ENCODE data around the gene DGKB. TPM values are rescaled to one million over a fixed set of nuclear protein-coding genes. Genes with fewer than 3 reads are reported as not detected.

Gene DGKB
- total and polyA plus RNA-seq, 8 donors, result 0.16 to 1.3 (median 0.40) TPM

DNA sequence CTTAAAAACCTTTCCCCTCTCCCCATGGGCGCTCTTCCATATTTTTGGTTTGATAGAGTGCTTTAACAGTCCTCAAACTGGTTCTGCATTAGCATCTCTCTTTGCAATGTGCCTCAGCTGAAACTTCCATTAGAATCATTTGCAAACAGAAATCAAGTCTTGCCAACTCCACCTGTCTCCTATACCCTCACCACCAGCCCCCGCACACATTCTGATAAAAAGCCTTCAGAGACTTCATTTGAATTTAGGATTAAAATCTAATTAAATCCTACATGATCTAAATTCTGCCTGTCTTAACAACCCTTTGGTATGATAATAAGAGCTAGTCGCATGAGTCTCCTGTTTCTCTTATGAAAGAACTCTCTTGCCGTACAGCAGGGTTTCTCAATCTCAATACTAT is 528.2 kb downstream of the DGKB start:
- 92 to 96% methylated on average over 4 of the region's 4 CpGs for WGBS, 2 donors
- intact Hi-C loops (cut with DNase I), result no loop called here
- TF ChIP-seq, protein P1, sequence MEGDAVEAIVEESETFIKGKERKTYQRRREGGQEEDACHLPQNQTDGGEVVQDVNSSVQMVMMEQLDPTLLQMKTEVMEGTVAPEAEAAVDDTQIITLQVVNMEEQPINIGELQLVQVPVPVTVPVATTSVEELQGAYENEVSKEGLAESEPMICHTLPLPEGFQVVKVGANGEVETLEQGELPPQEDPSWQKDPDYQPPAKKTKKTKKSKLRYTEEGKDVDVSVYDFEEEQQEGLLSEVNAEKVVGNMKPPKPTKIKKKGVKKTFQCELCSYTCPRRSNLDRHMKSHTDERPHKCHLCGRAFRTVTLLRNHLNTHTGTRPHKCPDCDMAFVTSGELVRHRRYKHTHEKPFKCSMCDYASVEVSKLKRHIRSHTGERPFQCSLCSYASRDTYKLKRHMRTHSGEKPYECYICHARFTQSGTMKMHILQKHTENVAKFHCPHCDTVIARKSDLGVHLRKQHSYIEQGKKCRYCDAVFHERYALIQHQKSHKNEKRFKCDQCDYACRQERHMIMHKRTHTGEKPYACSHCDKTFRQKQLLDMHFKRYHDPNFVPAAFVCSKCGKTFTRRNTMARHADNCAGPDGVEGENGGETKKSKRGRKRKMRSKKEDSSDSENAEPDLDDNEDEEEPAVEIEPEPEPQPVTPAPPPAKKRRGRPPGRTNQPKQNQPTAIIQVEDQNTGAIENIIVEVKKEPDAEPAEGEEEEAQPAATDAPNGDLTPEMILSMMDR (IDR thresholded peaks at IDR 0.05), result no peak
- DNase-seq, result no peak
- Histone ChIP-seq H3K27ac (no peak overlapping the region), H3K9me3 (no peaks in the 10 kb centered on the region), H3K36me3 (no peaks in the 10 kb centered on the region), H3K4me3 (no peak overlapping the region), H3K27me3 (no peaks in the 10 kb centered on the region), H3K4me1 (no peaks in the 10 kb centered on the region)
- no peak for FAIRE-seq
- no peak for ATAC-seq

DNA sequence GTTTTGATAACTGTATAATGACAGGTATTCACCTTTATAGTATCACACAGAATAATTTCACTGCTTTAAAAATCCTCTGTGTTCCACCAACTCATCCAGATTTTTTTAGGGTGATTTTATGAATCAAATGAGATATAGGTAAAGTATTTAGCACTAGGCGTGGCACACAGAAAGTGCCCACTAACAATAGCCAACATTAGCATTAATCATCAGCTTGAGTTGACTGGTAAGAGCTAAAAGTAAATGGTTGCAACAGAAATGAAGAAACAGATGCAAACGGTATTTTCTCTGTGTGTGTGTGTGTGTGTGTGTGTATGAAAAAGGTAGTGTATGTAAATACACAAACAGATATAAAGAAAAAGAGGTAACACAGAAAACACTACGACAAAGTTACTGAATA is 534.3 kb downstream of the DGKB start:
- TF ChIP-seq, protein P1 (IDR thresholded peaks at IDR 0.05), result no peak
- H3K36me3 ChIP-seq, result no peaks in the 10 kb centered on the region
- intact Hi-C loops (cut with DNase I), result no loop called here
- ATAC-seq (no peak), FAIRE-seq (no peak), DNase-seq (no peak)
- no peaks in the 10 kb centered on the region for H3K9me3 ChIP-seq
- no peaks in the 10 kb centered on the region for H3K4me1 ChIP-seq
- 64 to 73% methylated on average over 2 to 3 of the region's 3 CpGs for WGBS, 2 donors
- no peak overlapping the region for H3K4me3 ChIP-seq
- H3K27me3 ChIP-seq, result no peaks in the 10 kb centered on the region
- no peak overlapping the region for H3K27ac ChIP-seq

DNA sequence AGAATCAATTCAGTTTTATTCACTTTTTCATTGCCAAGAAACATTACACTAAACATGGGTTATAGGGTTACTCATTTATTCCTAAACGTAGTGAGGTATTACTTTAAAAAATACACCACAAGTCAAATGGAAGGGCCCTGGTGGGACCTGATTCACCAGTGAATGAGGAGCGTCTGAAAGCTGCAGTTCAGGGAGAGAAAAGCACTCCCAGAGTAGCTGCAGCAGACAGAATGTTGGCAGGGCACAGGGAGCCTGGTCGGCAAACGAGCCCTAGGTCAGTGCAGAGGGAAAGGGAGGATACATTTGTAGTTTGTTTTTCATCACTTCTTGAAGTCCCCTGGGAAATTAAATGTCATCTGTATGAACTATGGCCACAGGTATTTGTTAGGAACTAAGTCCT is 551.4 kb downstream of the DGKB start:
- intact Hi-C loops (cut with DNase I), result no loop called here
- no peak for ATAC-seq
- no peaks in the 10 kb centered on the region for H3K9me3 ChIP-seq
- H3K36me3 ChIP-seq, result no peaks in the 10 kb centered on the region
- no peak overlapping the region for H3K27ac ChIP-seq
- H3K27me3 ChIP-seq, result no peaks in the 10 kb centered on the region
- no peak for DNase-seq
- no peak overlapping the region for H3K4me3 ChIP-seq
- no peak for FAIRE-seq
- H3K4me1 ChIP-seq, result no peaks in the 10 kb centered on the region
- TF ChIP-seq, protein P1 (IDR thresholded peaks at IDR 0.05), result no peak
- WGBS, 2 donors, result 26 to 35% methylated on average over 4 of the region's 4 CpGs

DNA sequence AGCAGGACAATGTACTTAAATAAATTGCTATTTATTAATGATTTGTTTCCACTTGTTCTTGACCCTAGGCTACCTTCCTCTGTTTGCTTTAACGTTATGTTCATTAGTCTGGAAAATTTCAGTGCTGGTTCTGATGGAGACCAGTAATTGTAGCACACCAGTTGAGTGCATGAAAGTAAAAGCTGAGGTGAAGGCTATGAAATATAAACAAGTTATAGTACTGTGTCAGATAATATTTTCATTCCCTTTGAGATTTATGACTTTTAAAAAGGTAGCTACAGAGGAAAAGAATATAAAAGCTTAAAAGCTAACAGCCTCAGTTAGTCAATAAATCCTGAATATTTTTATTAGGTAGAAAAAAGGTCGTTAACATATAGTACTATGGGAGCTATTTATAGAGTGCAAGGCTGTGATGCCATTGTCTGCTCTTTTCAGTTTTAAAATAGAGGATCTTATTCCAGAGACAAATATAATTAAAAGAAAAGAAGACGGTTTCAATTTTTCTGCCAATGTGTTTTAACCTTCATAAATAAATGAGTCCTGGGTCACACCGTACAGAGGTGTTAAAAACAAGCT is 561.3 kb downstream of the DGKB start:
- intact Hi-C loops (cut with DNase I), result no loop called here
- Histone ChIP-seq H3K4me1 (no peaks in the 10 kb centered on the region), H3K27ac (no peak overlapping the region), H3K27me3 (no peaks in the 10 kb centered on the region), H3K4me3 (no peak overlapping the region), H3K36me3 (no peaks in the 10 kb centered on the region), H3K9me3 (no peaks in the 10 kb centered on the region)
- 64 to 65% methylated on average over 4 of the region's 4 CpGs for WGBS, 2 donors
- ATAC-seq, result peak in 1 of 4 donors; percentile 34
- FAIRE-seq, result no peak
- DNase-seq, result no peak
- TF ChIP-seq, protein P1 (IDR thresholded peaks at IDR 0.05), result no peak

DNA sequence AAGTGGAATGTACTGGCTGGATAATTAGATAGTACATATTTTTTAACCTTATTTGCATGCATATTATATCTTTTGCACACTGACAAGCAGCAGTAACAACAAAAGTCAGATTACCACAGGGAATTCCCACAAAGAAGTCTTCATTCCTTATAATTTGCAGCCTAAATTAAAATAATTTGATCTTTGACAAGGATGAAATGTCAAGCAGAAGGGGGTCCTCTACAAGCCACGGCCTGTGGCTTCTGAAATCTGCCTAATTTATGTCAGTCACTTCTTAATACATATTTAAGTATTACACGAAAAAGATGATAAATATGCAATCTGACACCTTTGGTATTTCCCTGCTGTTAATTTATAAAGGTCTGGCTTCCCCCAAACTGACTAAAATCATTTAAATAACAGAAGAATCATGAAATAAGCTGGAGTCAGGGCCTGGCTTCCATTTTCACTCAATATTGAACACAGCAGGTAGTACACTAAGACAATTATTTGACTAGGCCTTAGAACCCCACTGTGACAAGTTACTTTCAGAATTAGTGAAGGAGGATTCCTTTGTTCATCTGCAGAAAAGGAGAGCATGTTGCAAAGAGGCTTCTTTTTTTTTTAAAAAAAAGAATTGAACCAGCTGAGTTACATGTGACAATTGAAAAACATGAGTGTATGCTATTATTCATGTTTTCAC is 562.0 kb downstream of the DGKB start:
- Histone ChIP-seq H3K36me3 (no peaks in the 10 kb centered on the region), H3K4me1 (no peaks in the 10 kb centered on the region), H3K9me3 (no peaks in the 10 kb centered on the region), H3K27ac (no peak overlapping the region), H3K27me3 (no peaks in the 10 kb centered on the region), H3K4me3 (no peak overlapping the region)
- intact Hi-C loops (cut with DNase I), result no loop called here
- DNase-seq, result no peak
- FAIRE-seq, result no peak
- 50 to 62% methylated on average over 2 of the region's 2 CpGs for WGBS, 2 donors
- TF ChIP-seq, protein P1 (IDR thresholded peaks at IDR 0.05), result no peak
- no peak for ATAC-seq
